GM23338 (cell line): ENCODE data around the gene FOXJ2. TPM values are rescaled to one million over a fixed set of nuclear protein-coding genes. Genes with fewer than 3 reads are reported as not detected.

Experiments used
- ATAC-seq: fragments of 200-7000 bp; cut with Tn5 transposase; 3 replicates; pipeline ENCODE4 v1.9.1; 2020
- DNase-seq: peaks from one replicate; pipeline ENCODE4 v3.0.0-alpha.2; 2015; ENCODE audit warnings: low spot score
- H2AFZ ChIP-seq: fragments of 200-600 bp; sonication (generic); 2 replicates; pipeline ENCODE4 v1.8.0; 2016; ENCODE audit warnings: antibody characterized with exemption, mild to moderate bottlenecking, moderate library complexity
- H3F3A ChIP-seq: fragments of 200-600 bp; sonication (generic); replicated peaks from 2 replicates; pipeline ENCODE4 v1.8.0; 2017; ENCODE audit warnings: antibody characterized with exemption, mixed run types, low read depth
- H3K27ac ChIP-seq: fragments of 200-600 bp; sonication (generic); 2 replicates; pipeline ENCODE4 v1.6.1; 2016; ENCODE audit warnings: low read depth
- H3K27me3 ChIP-seq: fragments of 200-600 bp; sonication (generic); 2 replicates; pipeline ENCODE4 v1.8.0; 2016; ENCODE audit warnings: mild to moderate bottlenecking, mixed run types, moderate library complexity; ENCODE audit not compliant: insufficient read depth
- H3K36me3 ChIP-seq: fragments of 200-600 bp; sonication (generic); 2 replicates; pipeline ENCODE4 v1.8.0; 2016; ENCODE audit warnings: mild to moderate bottlenecking; ENCODE audit not compliant: insufficient read depth
- H3K4me1 ChIP-seq: fragments of 200-600 bp; sonication (generic); 2 replicates; pipeline ENCODE4 v1.8.0; 2016; ENCODE audit warnings: mild to moderate bottlenecking, moderate library complexity; ENCODE audit not compliant: insufficient read depth
- H3K4me2 ChIP-seq: fragments of 200-600 bp; sonication (generic); 2 replicates; pipeline ENCODE4 v1.7.1; 2017; ENCODE audit warnings: mixed run types
- H3K4me3 ChIP-seq: fragments of 200-600 bp; sonication (generic); 2 replicates; pipeline ENCODE4 v1.6.1; 2016; ENCODE audit warnings: mixed run types
- H3K79me2 ChIP-seq: fragments of 200-600 bp; sonication (generic); replicated peaks from 2 replicates; pipeline ENCODE4 v1.8.0; 2017; ENCODE audit warnings: mild to moderate bottlenecking; ENCODE audit not compliant: insufficient read depth
- H3K9me2 ChIP-seq: fragments of 200-600 bp; sonication (generic); 2 replicates; pipeline ENCODE4 v1.8.0; 2017; ENCODE audit not compliant: insufficient read depth
- H4K20me1 ChIP-seq: fragments of 200-600 bp; sonication (generic); replicated peaks from 2 replicates; pipeline ENCODE4 v1.8.0; 2017; ENCODE audit warnings: mild to moderate bottlenecking; ENCODE audit not compliant: insufficient read depth
- H3K27ac Mint-ChIP-seq: 2 replicates; pipeline ENCODE4 v1.8.0; 2020; ENCODE audit warnings: inconsistent platforms, mild to moderate bottlenecking, moderate library complexity, mixed read lengths
- H3K27me3 Mint-ChIP-seq: 3 replicates; pipeline ENCODE4 v1.8.0; 2022; ENCODE audit warnings: low read depth, mild to moderate bottlenecking, moderate library complexity, mixed read lengths, inconsistent platforms; ENCODE audit not compliant: insufficient read depth, poor library complexity
- H3K36me3 Mint-ChIP-seq: 3 replicates; pipeline ENCODE4 v1.8.0; 2021; ENCODE audit warnings: low read depth, mild to moderate bottlenecking, inconsistent platforms, moderate library complexity, mixed read lengths
- H3K4me1 Mint-ChIP-seq: 3 replicates; pipeline ENCODE4 v1.8.0; 2020; ENCODE audit warnings: mild to moderate bottlenecking, inconsistent platforms, mixed read lengths
- H3K4me3 Mint-ChIP-seq: 3 replicates; pipeline ENCODE4 v1.8.0; 2021; ENCODE audit warnings: moderate library complexity, mild to moderate bottlenecking, inconsistent platforms, mixed read lengths
- H3K9me3 Mint-ChIP-seq: 3 replicates; pipeline ENCODE4 v1.8.0; 2020; ENCODE audit warnings: moderate library complexity, mild to moderate bottlenecking, inconsistent platforms, mixed read lengths
- CREB1 ChIP-seq: fragments of 250-450 bp; sonication (Bioruptor Pico); IDR thresholded peaks from 2 replicates; pipeline ENCODE4 v1.5.0; 2020; ENCODE audit warnings: low read depth, mild to moderate bottlenecking, moderate library complexity
- CTCF ChIP-seq, 2 experiments: fragments of 200-600 bp in 1 of 2; sonication (generic) in 1 of 2; conservative IDR thresholded peaks; 2 replicates each; pipeline versions ENCODE4 v1.5.1 to v1.6.1; 2016 to 2017; ENCODE audit warnings: antibody characterized with exemption in 2 of 2, low read depth in 2 of 2, mild to moderate bottlenecking in 2 of 2, moderate library complexity in 1 of 2
- ETS1 ChIP-seq: IDR thresholded peaks from 2 replicates; pipeline ENCODE4 v1.6.1; 2016; ENCODE audit warnings: antibody characterized with exemption
- EZH2phosphoT487 ChIP-seq: fragments of 200-600 bp; sonication (generic); IDR thresholded peaks from one replicate; pipeline ENCODE4 v1.8.1; 2018; ENCODE audit warnings: antibody characterized with exemption; ENCODE audit not compliant: unreplicated experiment
- NANOG ChIP-seq: IDR thresholded peaks from 2 replicates; pipeline ENCODE4 v1.6.1; 2016; ENCODE audit warnings: antibody characterized with exemption, borderline replicate concordance
- POLR2AphosphoS5 ChIP-seq: IDR thresholded peaks from 2 replicates; pipeline ENCODE4 v1.6.1; 2016; ENCODE audit warnings: antibody characterized with exemption, low read depth
- REST ChIP-seq: IDR thresholded peaks from one replicate; pipeline ENCODE4 v1.6.1; 2018; ENCODE audit warnings: antibody characterized with exemption; ENCODE audit not compliant: unreplicated experiment
- ZNF331 ChIP-seq: fragments of 250-450 bp; sonication (Bioruptor Pico); IDR thresholded peaks from 2 replicates; pipeline ENCODE4 v1.5.0; 2020; ENCODE audit warnings: low read depth, mild to moderate bottlenecking, moderate library complexity
- polyA plus RNA-seq: library from polyadenylated mRNA; unstranded; fragments of >200 nt; fragmentation: Nextera tagmentation; extraction: Ambion mirVana; gene quantifications from 2 replicates; pipeline ENCODE4 v1.2.1, GENCODE V29; 2016
- total RNA-seq: library from RNA; depleted of rRNA; stranded (reverse); fragments of >200 nt; shearing (Covaris generic); gene quantifications from 2 replicates; pipeline ENCODE4 v1.2.3, GENCODE V29; 2014

FOXJ2 gene
- total and polyA plus RNA-seq, 2 experiments from 2014 or later = 4.9 to 10.4 TPM

- peak; percentile 50; the same call in 1 of the 2 replicates for TF ChIP-seq POLR2AphosphoS5
- TF ChIP-seq NANOG = no peak
- no peak for TF ChIP-seq ZNF331 (CRISPR knock-in tag)
- no peak for TF ChIP-seq EZH2phosphoT487
- TF ChIP-seq ETS1 = peak; percentile 37; the same call in 1 of the 2 replicates
- TF ChIP-seq CTCF (conservative IDR thresholded peaks at IDR 0.05; ENCODE audit: low read depth in 2 of 2) = peak in 1 of 2 experiments; percentile 31; a peak in 1 of 4 replicates
- Mint-ChIP-seq H3K4me3 (peak overlapping the region; percentile 82), H3K27ac (no peak overlapping the region), H3K36me3 (no peaks in the 10 kb centered on the region), H3K27me3 (peaks cover 4% of the 10 kb centered on the region), H3K4me1 (peaks cover 7% of the 10 kb centered on the region), H3K9me3 (no peaks in the 10 kb centered on the region)
- peak overlapping the region; percentile 91 for H3K4me2 ChIP-seq
- H3K4me3 ChIP-seq = peak overlapping the region; percentile 81
- H3K27ac ChIP-seq = 0 out of 2 replicates have a peak overlapping the region, but pooled peaks have one; percentile 35
- H3K9me2 ChIP-seq = no peaks in the 10 kb centered on the region
- H3K4me1 ChIP-seq = no peaks in the 10 kb centered on the region
- peaks cover 3% of the 10 kb centered on the region; the same call in 1 of the 2 replicates for H3F3A ChIP-seq
- no peaks in the 10 kb centered on the region for H4K20me1 ChIP-seq
- peaks cover 6% of the 10 kb centered on the region for H3K79me2 ChIP-seq
- DNase-seq (peak; percentile 96), ATAC-seq (peak; percentile 96)
- no peaks in the 10 kb centered on the region for H3K27me3 ChIP-seq
- H2AFZ ChIP-seq = peak overlapping the region; percentile 64
- no peaks in the 10 kb centered on the region; the same call in 1 of the 2 replicates for H3K36me3 ChIP-seq
Observed at GRCh38 chr12:8018666-8019581, 13.6 kb upstream of the FOXJ2 start.

- peaks cover 9% of the 10 kb centered on the region for H3K4me1 Mint-ChIP-seq
- Histone ChIP-seq H3K79me2 (no peaks in the 10 kb centered on the region), H3K27ac (peak overlapping the region; percentile 91), H3K27me3 (no peaks in the 10 kb centered on the region), H3K9me2 (no peaks in the 10 kb centered on the region), H3K4me1 (peaks cover 4% of the 10 kb centered on the region; the same call in 1 of the 2 replicates), H3K36me3 (no peaks in the 10 kb centered on the region), H3K4me2 (peak overlapping the region; percentile 71), H2AFZ (no peak overlapping the region), H4K20me1 (no peaks in the 10 kb centered on the region), H3K4me3 (peak overlapping the region; percentile 51), H3F3A (peaks cover under 1% of the 10 kb centered on the region; the same call in 1 of the 2 replicates)
- TF ChIP-seq ETS1 = peak; percentile 57; the same call in 1 of the 2 replicates
- TF ChIP-seq POLR2AphosphoS5 = peak; percentile 81
- TF ChIP-seq CREB1 (CRISPR knock-in tag) = peak; percentile 93
- no peak for TF ChIP-seq REST
- H3K36me3 Mint-ChIP-seq = no peaks in the 10 kb centered on the region
- peak overlapping the region; percentile 92 for H3K4me3 Mint-ChIP-seq
- no peaks in the 10 kb centered on the region for H3K27me3 Mint-ChIP-seq
- DNase-seq (peak; percentile 100), ATAC-seq (peak; percentile 94)
- no peaks in the 10 kb centered on the region for H3K9me3 Mint-ChIP-seq
- H3K27ac Mint-ChIP-seq = peak overlapping the region; percentile 100
Observed at GRCh38 chr12:8026291-8026900, 6.1 kb upstream of the FOXJ2 start.
